A549 (cell line): Measurements from ENCODE around the gene SNAP23.

Experiments used
- CTCF ChIP-seq: fragments of >200 bp; sonication (Bioruptor Twin); formaldehyde crosslinking; IDR thresholded peaks from 3 replicates; pipeline ENCODE4 v1.5.1; 2016
- HOXA7 ChIP-seq: fragments of 250-450 bp; sonication (Bioruptor Pico); IDR thresholded peaks from 2 replicates; pipeline ENCODE4 v1.5.0; 2020; ENCODE audit warnings: mild to moderate bottlenecking, moderate library complexity
- POLR2A ChIP-seq: IDR thresholded peaks from 2 replicates; pipeline ENCODE4 v1.6.1; 2012; ENCODE audit warnings: mild to moderate bottlenecking, low read length
- REST ChIP-seq: fragments of 200-600 bp; sonication (generic); IDR thresholded peaks from 2 replicates; pipeline ENCODE4 v1.6.1; 2016; ENCODE audit warnings: antibody characterized with exemption, mild to moderate bottlenecking, moderate library complexity
- SMC3 ChIP-seq: fragments of >200 bp; sonication (Bioruptor Twin); formaldehyde crosslinking; IDR thresholded peaks from 3 replicates; pipeline ENCODE4 v1.6.1; 2018; ENCODE audit warnings: inconsistent platforms
- TF ChIP-seq, protein P1 (sequence below): IDR thresholded peaks from 2 replicates; pipeline ENCODE4 v1.6.1; 2012

- TF ChIP-seq, protein P1, sequence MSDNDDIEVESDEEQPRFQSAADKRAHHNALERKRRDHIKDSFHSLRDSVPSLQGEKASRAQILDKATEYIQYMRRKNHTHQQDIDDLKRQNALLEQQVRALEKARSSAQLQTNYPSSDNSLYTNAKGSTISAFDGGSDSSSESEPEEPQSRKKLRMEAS = no peak
- TF ChIP-seq REST (no peak), HOXA7 (CRISPR knock-in tag) (no peak), CTCF (no peak), POLR2A (no peak), SMC3 (no peak)
Measured at GRCh38 chr15:42450425-42450790, 45.0 kb upstream of the SNAP23 start.
